ENCODE results near the gene HTD2. TPM values are rescaled to one million over a fixed set of nuclear protein-coding genes. Genes with fewer than 3 reads are reported as not detected.

The HTD2 gene
- total RNA-seq, 1 experiment from 2014 or later: 11.4 TPM

GRCh38 chr3:58322793-58323192, 16.5 kb downstream of the HTD2 start (continued):
- TF ChIP-seq CREB1 (CRISPR knock-in tag; IDR thresholded peaks at IDR 0.05): no peak
- TF ChIP-seq OVOL2 (CRISPR knock-in tag; IDR thresholded peaks at IDR 0.05; ENCODE audit: borderline replicate concordance): no peak
- no peak for TF ChIP-seq CTCF (IDR thresholded peaks at IDR 0.05)
- no peak for TF ChIP-seq PREB (CRISPR knock-in tag; IDR thresholded peaks at IDR 0.05; ENCODE audit: borderline replicate concordance)
- TF ChIP-seq ERG (CRISPR knock-in tag; IDR thresholded peaks at IDR 0.05): no peak
- no peak for TF ChIP-seq ZNF423 (CRISPR knock-in tag; IDR thresholded peaks at IDR 0.05)
- no peak for TF ChIP-seq NFE2L1 (CRISPR knock-in tag; IDR thresholded peaks at IDR 0.05)
- no peak for TF ChIP-seq KAT7 (CRISPR knock-in tag; IDR thresholded peaks at IDR 0.05; ENCODE audit: borderline replicate concordance)
- no peak for TF ChIP-seq ZNF232 (CRISPR knock-in tag; IDR thresholded peaks at IDR 0.05)
- no peak for TF ChIP-seq AFF4 (CRISPR knock-in tag; IDR thresholded peaks at IDR 0.05; ENCODE audit: borderline replicate concordance)
- no peak for TF ChIP-seq ZNF532 (CRISPR knock-in tag; IDR thresholded peaks at IDR 0.05; ENCODE audit: borderline replicate concordance)
- TF ChIP-seq E2F1 (CRISPR knock-in tag; IDR thresholded peaks at IDR 0.05): no peak
